GM23248 (cell line): Measurements from ENCODE around the gene SMIM45.

ENCODE experiments used
- EZH2 ChIP-seq: fragments of 200-600 bp; sonication (generic); IDR thresholded peaks from 2 replicates; pipeline ENCODE4 v1.6.1; 2018; ENCODE audit warnings: antibody characterized with exemption, mild to moderate bottlenecking; ENCODE audit not compliant: insufficient read depth, poor library complexity, severe bottlenecking
- EZH2phosphoT487 ChIP-seq: fragments of 200-600 bp; sonication (generic); IDR thresholded peaks from 2 replicates; pipeline ENCODE4 v1.6.1; 2018; ENCODE audit warnings: antibody characterized with exemption, moderate library complexity, mild to moderate bottlenecking, low read depth; ENCODE audit not compliant: insufficient read depth

- TF ChIP-seq EZH2: no peak
- TF ChIP-seq EZH2phosphoT487: no peak
These were observed 39.5 kb upstream of the SMIM45 start for GRCh38 chr22:41912338-41913039.
